ENCODE measurements around the gene OSCP1.

The OSCP1 gene

DNA sequence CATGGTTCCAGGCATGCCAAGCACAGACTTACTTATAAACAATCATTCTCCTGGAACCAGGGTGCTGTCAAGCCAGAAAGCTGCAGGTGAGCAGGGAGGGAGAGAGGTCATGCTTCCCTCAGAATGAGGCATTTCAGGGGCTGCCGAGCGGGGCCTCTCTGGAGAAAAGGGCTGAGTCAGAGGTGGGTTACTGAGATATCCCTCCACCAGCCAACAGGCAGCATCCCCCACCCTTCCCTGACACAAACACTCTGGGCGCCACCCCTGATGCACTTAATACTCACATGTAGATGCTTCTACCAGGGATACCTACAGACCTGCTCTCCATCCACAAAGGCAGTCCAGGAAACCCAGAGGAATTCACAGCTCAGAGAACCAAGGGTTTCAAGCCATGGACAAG, 77.6 kb downstream of the OSCP1 start:
- Histone ChIP-seq H3K27me3 (ENCODE audit: control insufficient read depth, insufficient read depth, low read length, poor library complexity, severe bottlenecking) (no peaks in the 10 kb centered on the region), H3K4me1 (ENCODE audit: control insufficient read depth, insufficient read depth, low read length) (peaks cover 32% of the 10 kb centered on the region), H3K4me3 (ENCODE audit: insufficient read depth, low read depth, low read length) (no peak overlapping the region), H3K36me3 (ENCODE audit: control insufficient read depth, insufficient read depth, low read length) (no peaks in the 10 kb centered on the region), H3K9me3 (ENCODE audit: control insufficient read depth, low read length) (no peaks in the 10 kb centered on the region), H3K27ac (ENCODE audit: insufficient read depth, low read depth, low read length, poor library complexity, severe bottlenecking) (no peak overlapping the region)
- 74 to 78% methylated on average over 2 to 3 of the region's 3 CpGs for WGBS, 2 experiments

GRCh38 chr1:36369061-36369861, 81.0 kb downstream of the OSCP1 start:
- Histone ChIP-seq H3K4me1 (ENCODE audit: control insufficient read depth, insufficient read depth, low read length) (peaks cover 36% of the 10 kb centered on the region), H3K27ac (ENCODE audit: insufficient read depth, low read depth, low read length, poor library complexity, severe bottlenecking) (peak overlapping the region; percentile 29), H3K4me3 (ENCODE audit: insufficient read depth, low read depth, low read length) (no peak overlapping the region), H3K9me3 (ENCODE audit: control insufficient read depth, low read length) (no peaks in the 10 kb centered on the region), H3K27me3 (ENCODE audit: control insufficient read depth, insufficient read depth, low read length, poor library complexity, severe bottlenecking) (no peaks in the 10 kb centered on the region), H3K36me3 (ENCODE audit: control insufficient read depth, insufficient read depth, low read length) (peaks cover 5% of the 10 kb centered on the region)
- 66 to 67% methylated on average over 7 of the region's 7 CpGs for WGBS, 2 experiments

All from ectodermal cell (in vitro differentiated cells).